Left forelimb (tissue), 1 donor: ENCODE measurements around the gene CFH.
A peak's percentile ranks its signal among the peaks of the same experiment; 100 is the strongest.
"Not testable (repeated sequence)": the region's sequence is repeated elsewhere in the genome, so short reads cannot be mapped to it uniquely, and the experiment has no call there.

Experiments
- DNase-seq: peaks from one replicate; pipeline ENCODE4 v3.0.0-alpha.2; 2018; ENCODE audit warnings: low spot score

The CFH gene

GRCh38 chr1:196651637-196652215 lies at the start of gene CFH:
CFH (plus strand) TSS chr1:196652043; CDS start chr1:196652118, 75 bp downstream.
- DNase-seq, result no peak

GRCh38 chr1:196603651-196604050 lies 48.2 kb upstream of the CFH start:
- DNase-seq, result no peak

GRCh38 chr1:196607981-196608380 lies 43.9 kb upstream of the CFH start:
- no peak for DNase-seq

GRCh38 chr1:196608390-196609369 lies 43.2 kb upstream of the CFH start, which contains the start of gene KCNT2:
KCNT2 (minus strand) TSS chr1:196608440; CDS start chr1:196608309, 131 bp downstream.
- DNase-seq, result peak; percentile 88

- DNase-seq, result no peak
These were observed 42.5 kb upstream of the CFH start for GRCh38 chr1:196609370-196609737.

- no peak for DNase-seq
These were observed 40.0 kb upstream of the CFH start for GRCh38 chr1:196611873-196612272.

GRCh38 chr1:196619721-196620120 lies 32.1 kb upstream of the CFH start:
- DNase-seq, result no peak

GRCh38 chr1:196623079-196623478 lies 28.8 kb upstream of the CFH start:
- DNase-seq, result no peak

GRCh38 chr1:196628838-196629237 lies 23.0 kb upstream of the CFH start:
- no peak for DNase-seq

- no peak for DNase-seq
These were observed 14.2 kb upstream of the CFH start for GRCh38 chr1:196637606-196638005.

GRCh38 chr1:196638466-196638865 lies 13.4 kb upstream of the CFH start:
- no peak for DNase-seq

- not testable (repeated sequence) for DNase-seq
These were observed 12.6 kb upstream of the CFH start for GRCh38 chr1:196639291-196639690.

- DNase-seq, result no peak
These were observed 10.9 kb upstream of the CFH start for GRCh38 chr1:196640976-196641375.

- no peak for DNase-seq
These were observed 1.9 kb upstream of the CFH start for GRCh38 chr1:196649990-196650389.

- no peak for DNase-seq
These were observed 1.4 kb upstream of the CFH start for GRCh38 chr1:196650403-196650802.

GRCh38 chr1:196651079-196651478 lies 764 bp upstream of the CFH start:
- no peak for DNase-seq

- no peak for DNase-seq
These were observed 2.4 kb downstream of the CFH start for GRCh38 chr1:196654271-196654670.

GRCh38 chr1:196655071-196655470 lies 3.2 kb downstream of the CFH start:
- DNase-seq, result no peak

- no peak for DNase-seq
These were observed 3.7 kb downstream of the CFH start for GRCh38 chr1:196655494-196655893.

- DNase-seq, result no peak
These were observed 7.6 kb downstream of the CFH start for GRCh38 chr1:196659471-196659870.

- no peak for DNase-seq
These were observed 8.4 kb downstream of the CFH start for GRCh38 chr1:196660272-196660671.

- DNase-seq, result no peak
These were observed 9.0 kb downstream of the CFH start for GRCh38 chr1:196660852-196661251.

- no peak for DNase-seq
These were observed 9.5 kb downstream of the CFH start for GRCh38 chr1:196661345-196661744.
